Skeletal muscle tissue (tissue), 4 donors: ENCODE results near the gene ITFG2. TPM values are rescaled to one million over a fixed set of nuclear protein-coding genes. Genes with fewer than 3 reads are reported as not detected.

Experiments used
- H3K27ac ChIP-seq: one replicate; pipeline ENCODE4 v1.7.0; 2013; ENCODE audit warnings: mild to moderate bottlenecking, low read depth, low read length, inconsistent platforms
- H3K27me3 ChIP-seq, 3 donors: one replicate each; pipeline ENCODE4 v1.7.0; 2013; ENCODE audit warnings: low read length in 3 of 3; ENCODE audit not compliant: control insufficient read depth in 3 of 3, insufficient read depth in 3 of 3
- H3K36me3 ChIP-seq, 3 donors: one replicate each; pipeline ENCODE4 v1.7.0; 2013; ENCODE audit warnings: low read length in 3 of 3; ENCODE audit not compliant: control insufficient read depth in 3 of 3, insufficient read depth in 3 of 3
- H3K4me1 ChIP-seq, 3 donors: one replicate each; pipeline ENCODE4 v1.7.0; 2013; ENCODE audit warnings: low read length in 3 of 3, mild to moderate bottlenecking in 3 of 3; ENCODE audit not compliant: control insufficient read depth in 3 of 3, insufficient read depth in 3 of 3
- H3K4me3 ChIP-seq, 3 donors: one replicate each; pipeline ENCODE4 v1.7.0; 2013; ENCODE audit warnings: low read length in 3 of 3
- H3K9ac ChIP-seq, 3 donors: one replicate each; pipeline ENCODE4 v1.7.0; 2013; ENCODE audit warnings: low read length in 3 of 3, mild to moderate bottlenecking in 3 of 3, moderate library complexity in 2 of 3, low read depth in 1 of 3
- H3K9me3 ChIP-seq, 3 donors: one replicate each; pipeline ENCODE4 v1.7.0; 2013; ENCODE audit warnings: low read length in 3 of 3; ENCODE audit not compliant: control insufficient read depth in 3 of 3
- total RNA-seq: library from RNA; depleted of rRNA; stranded (reverse); fragments of >200 nt; gene quantifications from one replicate; pipeline ENCODE4 v1.2.3, GENCODE V29; 2014
- donor health status: Osteomylitis.

The ITFG2 gene
- total RNA-seq, 1 donor from 2014 or later = 18.8 TPM

DNA sequence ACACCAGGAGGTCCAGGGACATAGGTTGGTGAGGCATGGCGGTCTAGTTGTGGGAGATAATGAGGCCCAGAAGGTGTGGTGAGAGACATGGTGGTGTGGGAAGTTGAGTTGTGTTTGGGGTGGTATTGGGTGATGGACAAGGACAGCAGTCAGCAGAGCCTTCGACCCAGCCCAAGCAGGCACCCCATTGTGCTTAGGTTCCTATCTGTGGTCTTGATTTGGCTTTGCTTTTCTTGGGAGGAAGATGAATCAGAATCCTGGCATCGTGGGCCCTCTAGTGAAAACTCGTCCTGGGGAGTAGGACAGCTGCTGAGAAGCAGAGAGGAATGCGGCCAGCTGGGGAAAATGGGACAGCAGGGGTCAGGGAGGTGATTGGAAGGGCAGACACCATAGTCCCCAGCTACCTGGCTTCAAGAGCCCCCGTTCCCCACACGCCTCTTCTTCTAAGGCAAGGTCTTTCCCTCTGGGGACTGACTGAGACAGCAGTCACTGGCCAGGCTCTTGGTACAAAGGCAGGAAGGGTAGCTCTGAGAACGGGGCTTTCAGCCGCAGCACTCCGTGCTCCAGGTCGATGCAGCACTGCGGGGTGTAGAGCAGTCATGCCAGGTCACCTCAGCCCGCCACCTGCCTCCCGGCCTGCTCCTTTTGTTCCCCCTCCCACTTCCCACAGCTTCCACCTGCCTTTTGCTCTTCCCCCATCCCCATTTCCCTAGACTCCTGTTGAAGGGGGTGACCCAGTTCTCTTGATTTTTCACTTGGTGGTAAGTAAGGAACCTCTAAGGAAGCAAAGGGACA, 14.4 kb downstream of the ITFG2 start:
- Histone ChIP-seq H3K4me3 (no peak overlapping the region), H3K4me1 (no peaks in the 10 kb centered on the region), H3K36me3 (peaks cover 68 to 78% (median 77%) of the 10 kb centered on the region in 3 donors), H3K27ac (no peak overlapping the region), H3K9ac (no peak overlapping the region), H3K9me3 (no peaks in the 10 kb centered on the region), H3K27me3 (no peaks in the 10 kb centered on the region)

DNA sequence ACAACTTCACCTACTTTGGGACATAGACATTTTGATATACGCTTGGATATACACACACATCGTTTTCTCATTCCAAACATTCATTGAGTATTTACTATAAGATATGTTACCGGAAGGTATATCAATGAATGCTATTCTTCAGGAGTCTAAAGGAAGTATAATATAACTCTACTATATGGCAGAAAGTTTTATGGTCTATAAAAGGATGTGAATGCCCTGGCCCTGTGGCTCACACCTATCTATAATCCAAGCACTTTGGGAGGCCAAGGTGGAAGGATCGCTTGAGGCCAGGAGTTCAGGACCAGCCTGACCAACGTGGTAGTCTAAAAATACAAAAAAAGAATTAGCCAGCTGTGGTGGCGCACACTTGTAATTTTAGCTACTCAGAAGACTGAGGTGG, 16.8 kb downstream of the ITFG2 start:
- Histone ChIP-seq H3K9me3 (no peaks in the 10 kb centered on the region), H3K36me3 (peaks cover 44 to 59% (median 56%) of the 10 kb centered on the region in 3 donors), H3K27me3 (peaks cover 0 to 6% (median 0%) of the 10 kb centered on the region in 3 donors), H3K27ac (no peak overlapping the region), H3K4me1 (peaks cover under 1 to 7% (median 3%) of the 10 kb centered on the region in 3 donors), H3K9ac (no peak overlapping the region), H3K4me3 (no peak overlapping the region)

DNA sequence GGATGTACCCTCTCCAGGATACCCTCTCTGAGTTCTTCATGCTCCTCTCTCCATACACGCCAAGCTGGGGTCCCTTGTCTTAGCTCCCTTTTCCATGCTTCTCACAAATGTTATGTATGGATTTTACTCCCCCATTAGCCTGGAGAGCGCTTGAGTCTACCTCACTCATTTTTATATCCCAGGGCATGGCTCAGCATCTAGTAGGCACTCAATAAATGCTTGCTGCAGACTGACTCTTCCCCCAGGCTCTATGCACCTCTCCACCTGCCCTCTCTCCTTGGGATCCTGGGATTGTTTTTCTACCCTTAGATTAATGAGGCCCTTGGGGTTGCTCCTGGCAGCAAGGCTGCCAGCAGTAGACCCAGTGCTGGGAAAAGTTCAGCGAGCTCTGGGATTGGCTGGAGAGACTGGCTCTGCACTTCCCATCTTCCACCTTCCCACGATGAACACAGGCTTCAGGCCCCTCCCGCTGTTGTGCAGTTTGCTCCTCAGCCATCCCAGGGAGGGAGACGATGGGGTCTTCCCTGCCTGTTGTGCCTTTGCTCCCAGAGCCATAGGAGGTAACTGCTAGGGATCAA, 20.2 kb downstream of the ITFG2 start:
- Histone ChIP-seq H3K27me3 (peaks cover 0 to 11% (median 3%) of the 10 kb centered on the region in 3 donors), H3K9ac (no peak overlapping the region), H3K9me3 (no peaks in the 10 kb centered on the region), H3K36me3 (peaks cover 14 to 29% (median 25%) of the 10 kb centered on the region in 3 donors), H3K27ac (no peak overlapping the region), H3K4me1 (peaks cover 13 to 15% (median 14%) of the 10 kb centered on the region in 3 donors), H3K4me3 (no peak overlapping the region)

DNA sequence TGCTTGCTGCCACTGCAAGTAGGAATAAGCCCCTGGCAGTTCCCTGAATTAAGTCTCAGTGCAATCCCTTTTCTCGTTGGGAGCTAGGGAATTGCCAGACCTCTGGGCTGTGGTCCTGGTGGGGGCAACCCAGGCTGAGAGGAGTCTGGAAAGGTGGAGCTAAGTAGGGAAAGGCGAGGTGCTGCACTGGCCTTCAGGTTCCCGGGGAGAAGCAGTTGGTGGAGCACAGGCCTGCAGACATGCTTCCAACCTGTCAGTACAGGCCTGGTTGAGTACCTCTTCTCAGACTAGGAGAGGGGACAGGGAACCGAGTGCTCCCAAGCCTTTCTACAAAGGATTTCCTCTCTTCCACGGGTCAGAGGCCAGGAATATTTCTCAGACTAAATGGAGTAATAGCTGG, 20.9 kb downstream of the ITFG2 start:
- no peaks in the 10 kb centered on the region for H3K9me3 ChIP-seq
- H3K27ac ChIP-seq = no peak overlapping the region
- peaks cover 0 to 11% (median 3%) of the 10 kb centered on the region in 3 donors for H3K27me3 ChIP-seq
- H3K4me1 ChIP-seq = peaks cover 13 to 15% (median 14%) of the 10 kb centered on the region in 3 donors
- no peak overlapping the region for H3K9ac ChIP-seq
- peaks cover 8 to 23% (median 18%) of the 10 kb centered on the region in 3 donors for H3K36me3 ChIP-seq
- no peak overlapping the region for H3K4me3 ChIP-seq

DNA sequence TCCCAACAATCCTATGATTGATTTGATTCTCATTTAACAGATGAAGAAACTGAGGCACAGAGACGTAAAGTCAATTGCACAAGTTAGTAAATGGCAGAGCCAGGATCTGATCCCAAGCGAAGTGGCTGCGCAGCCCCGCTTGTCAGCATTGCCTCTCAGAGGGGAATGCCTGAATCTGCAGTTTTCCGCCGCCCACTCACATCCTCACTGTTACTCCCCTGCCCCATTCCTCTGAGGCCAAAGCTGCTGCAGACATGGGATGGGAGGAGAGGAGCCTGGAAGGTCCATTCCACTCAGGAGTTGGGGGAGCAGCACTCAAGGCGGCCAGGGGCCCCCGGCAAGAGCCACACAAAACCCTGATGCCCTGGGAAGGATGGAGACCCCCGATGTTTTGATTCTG, 21.3 kb downstream of the ITFG2 start:
- H3K9ac ChIP-seq = peak overlapping the region in 2 of 3 donors; percentile 53 to 73
- H3K27me3 ChIP-seq = peaks cover 0 to 11% (median 3%) of the 10 kb centered on the region in 3 donors

GRCh38 chr12:2834581-2835491, 22.4 kb downstream of the ITFG2 start, which contains the start of gene NRIP2:
TSS of gene NRIP2 (minus strand) at chr12:2835035. CDS start at chr12:2834983, 52 bp downstream.
- peak within 1 kb of the TSS; percentile 44 to 47 (median 46) for H3K4me3 ChIP-seq
- H3K9ac ChIP-seq = peak within 1 kb of the TSS in 2 of 3 donors; percentile 53 to 73
- H3K27me3 ChIP-seq = peaks cover 0 to 11% (median 3%) of the 10 kb centered on the region in 3 donors
- H3K9me3 ChIP-seq = no peaks in the 10 kb centered on the region
- peak within 1 kb of the TSS; percentile 25 for H3K27ac ChIP-seq
- H3K4me1 ChIP-seq = peaks cover 13 to 15% (median 14%) of the 10 kb centered on the region in 3 donors
- H3K36me3 ChIP-seq = peaks cover 7 to 18% (median 17%) of the 10 kb centered on the region in 3 donors

More for the DNA sequence above, 21.3 kb downstream of the ITFG2 start:
- no peak overlapping the region for H3K27ac ChIP-seq
- peaks cover 13 to 15% (median 14%) of the 10 kb centered on the region in 3 donors for H3K4me1 ChIP-seq
- no peaks in the 10 kb centered on the region for H3K9me3 ChIP-seq
- peaks cover 10 to 22% (median 18%) of the 10 kb centered on the region in 3 donors for H3K36me3 ChIP-seq
- H3K4me3 ChIP-seq = no peak overlapping the region

DNA sequence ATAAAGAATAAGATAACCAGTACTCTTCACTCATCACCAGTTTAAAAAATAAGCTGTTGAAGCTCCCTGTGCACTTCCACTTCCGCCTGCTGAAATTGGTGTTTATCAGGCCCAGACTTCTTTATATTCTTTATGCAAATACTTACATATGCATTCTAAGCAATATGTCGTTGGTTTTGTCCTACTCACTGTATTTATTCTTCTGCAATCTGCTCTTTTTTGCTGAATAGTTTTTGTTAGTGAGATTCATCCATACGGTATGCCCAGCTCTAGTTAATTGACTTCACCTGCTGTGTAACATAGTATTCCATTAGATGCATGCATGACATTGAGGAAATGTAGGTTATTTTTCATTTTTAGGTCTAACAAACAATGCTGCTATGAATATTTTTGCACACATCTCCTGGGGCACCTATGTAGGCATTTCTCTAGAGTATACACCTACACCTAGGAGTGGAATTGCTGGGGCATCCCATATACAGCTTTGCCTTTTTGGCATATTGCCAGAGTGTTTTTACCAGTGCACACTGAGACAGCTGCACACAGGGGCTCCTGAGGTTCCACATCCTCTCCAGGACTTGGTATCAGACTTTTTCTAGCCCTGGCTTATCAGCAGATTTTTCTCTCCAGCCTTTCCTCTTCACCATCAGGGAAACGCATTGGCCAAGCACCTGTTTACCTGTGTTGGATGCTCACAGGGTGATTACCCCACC, 23.4 kb downstream of the ITFG2 start:
- Histone ChIP-seq H3K27me3 (peaks cover 0 to 11% (median 3%) of the 10 kb centered on the region in 3 donors), H3K9me3 (no peaks in the 10 kb centered on the region), H3K4me1 (peaks cover 13 to 15% (median 14%) of the 10 kb centered on the region in 3 donors), H3K9ac (no peak overlapping the region), H3K27ac (no peak overlapping the region), H3K4me3 (no peak overlapping the region), H3K36me3 (peaks cover 3 to 12% (median 10%) of the 10 kb centered on the region in 3 donors)

DNA sequence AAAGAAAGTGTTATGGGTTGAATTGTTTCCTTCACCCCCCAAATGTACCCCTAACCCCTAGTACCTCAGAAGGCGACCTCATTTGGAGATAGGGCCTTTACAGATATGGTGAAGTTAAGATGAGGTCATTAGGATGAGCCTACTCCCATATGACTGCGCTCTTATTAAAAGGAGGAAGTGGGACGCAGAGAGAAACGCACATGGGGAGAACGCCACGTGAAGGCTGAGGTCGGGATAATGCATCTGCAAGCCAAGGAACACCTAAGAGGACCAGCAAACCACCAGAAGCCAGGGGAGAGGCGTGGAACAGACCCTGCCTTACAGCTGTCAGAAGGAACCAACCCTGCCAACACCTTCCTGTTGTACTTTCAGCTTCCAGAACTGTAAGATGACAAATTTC, 24.1 kb downstream of the ITFG2 start:
- Histone ChIP-seq H3K9me3 (no peaks in the 10 kb centered on the region), H3K4me3 (no peak overlapping the region), H3K4me1 (peaks cover 13 to 15% (median 14%) of the 10 kb centered on the region in 3 donors), H3K27me3 (peaks cover 0 to 11% (median 3%) of the 10 kb centered on the region in 3 donors), H3K9ac (no peak overlapping the region), H3K27ac (no peak overlapping the region), H3K36me3 (peaks cover 3 to 9% (median 6%) of the 10 kb centered on the region in 3 donors)
